ENCODE results near the gene AMHR2.
"Not testable (repeated sequence)": the region's sequence is repeated elsewhere in the genome, so short reads cannot be mapped to it uniquely, and the experiment has no call there.

The AMHR2 gene

GRCh38 chr12:53380104-53380793, 43.4 kb upstream of the AMHR2 start, which contains the start of gene SP1:
Gene SP1, plus strand, starts transcription at chr12:53380176. Its CDS starts 116 bp downstream, at chr12:53380292.
- Histone ChIP-seq H3K9me3 (ENCODE audit: control extremely low read depth in 1 of 5, control insufficient read depth in 4 of 5, insufficient read depth in 2 of 5, low read depth in 1 of 5, low read length in 4 of 5) (no peaks in the 10 kb centered on the region), H3K36me3 (ENCODE audit: control insufficient read depth in 4 of 4, insufficient read depth in 4 of 4, low read length in 3 of 4) (peaks cover 4 to 26% (median 18%) of the 10 kb centered on the region in 4 experiments), H3K27me3 (replicated peaks in 2 of 5; ENCODE audit: control insufficient read depth in 4 of 5, insufficient read depth in 5 of 5, low read length in 4 of 5) (no peaks in the 10 kb centered on the region), H3K27ac (ENCODE audit: insufficient read depth in 1 of 2, low read depth in 1 of 2, low read length in 2 of 2, poor library complexity in 1 of 2, severe bottlenecking in 2 of 2) (peak within 1 kb of the TSS; percentile 62 to 91), H3K4me1 (ENCODE audit: control extremely low read depth in 1 of 4, control insufficient read depth in 4 of 4, insufficient read depth in 4 of 4, low read length in 3 of 4) (peaks cover 15 to 44% (median 38%) of the 10 kb centered on the region in 4 experiments), H3K4me3 (ENCODE audit: control insufficient read depth in 1 of 7, extremely low read depth in 1 of 7, insufficient read depth in 4 of 7, low read depth in 2 of 7, low read length in 6 of 7) (peak within 1 kb of the TSS; percentile 25 to 89 (median 72))
- WGBS (ENCODE audit: insufficient coverage): 0% methylated on average over 6 of the region's 71 CpGs
- DNase-seq: peak; percentile 88 to 96 (median 96)
- ChIA-PET POLR2A (interaction anchor here (0.7 kb wide), 1 partner anchor 246 kb away, joined by 3 read pairs; the partner anchor contains the start of gene ATF7), CTCF (interaction anchor here (0.9 to 8.7 kb wide), 11 partner anchors 8 to 129 kb away, joined by 3 to 102 read pairs (median 12); no protein-coding TSS in a partner anchor)

- no peaks in the 10 kb centered on the region for H3K9me3 ChIP-seq (ENCODE audit: control extremely low read depth in 1 of 5, control insufficient read depth in 4 of 5, insufficient read depth in 2 of 5, low read depth in 1 of 5, low read length in 4 of 5)
- peaks cover 4 to 28% (median 21%) of the 10 kb centered on the region in 4 experiments for H3K36me3 ChIP-seq (ENCODE audit: control insufficient read depth in 4 of 4, insufficient read depth in 4 of 4, low read length in 3 of 4)
- peaks cover 15 to 49% (median 41%) of the 10 kb centered on the region in 4 experiments for H3K4me1 ChIP-seq (ENCODE audit: control extremely low read depth in 1 of 4, control insufficient read depth in 4 of 4, insufficient read depth in 4 of 4, low read length in 3 of 4)
- peak overlapping the region in 6 of 7 experiments; percentile 51 to 77 (median 61) for H3K4me3 ChIP-seq (ENCODE audit: control insufficient read depth in 1 of 7, extremely low read depth in 1 of 7, insufficient read depth in 4 of 7, low read depth in 2 of 7, low read length in 6 of 7)
- DNase-seq: peak in 2 of 3 donors; percentile 42 to 50
- H3K27me3 ChIP-seq (replicated peaks in 2 of 5; ENCODE audit: control insufficient read depth in 4 of 5, insufficient read depth in 5 of 5, low read length in 4 of 5): no peaks in the 10 kb centered on the region
- CTCF ChIA-PET: interaction anchor here (0.9 to 8.7 kb wide), 12 partner anchors 9 to 95 kb away, joined by 3 to 102 read pairs (median 8); partner anchors contain the start of gene AAAS
- POLR2A ChIA-PET: interaction anchor here (0.6 to 1.4 kb wide), 5 partner anchors 8 to 42 kb away, joined by 3 to 6 read pairs (median 4); partner anchors contain the start of gene AMHR2
- peak overlapping the region; percentile 25 to 82 for H3K27ac ChIP-seq (ENCODE audit: insufficient read depth in 1 of 2, low read depth in 1 of 2, low read length in 2 of 2, poor library complexity in 1 of 2, severe bottlenecking in 2 of 2)
- WGBS (ENCODE audit: insufficient coverage): 24% methylated on average over 8 of the region's 21 CpGs
Measured at GRCh38 chr12:53380794-53381730, 42.6 kb upstream of the AMHR2 start.

GRCh38 chr12:53381731-53382630, 41.7 kb upstream of the AMHR2 start:
- Histone ChIP-seq H3K9me3 (ENCODE audit: control extremely low read depth in 1 of 5, control insufficient read depth in 4 of 5, insufficient read depth in 2 of 5, low read depth in 1 of 5, low read length in 4 of 5) (no peaks in the 10 kb centered on the region), H3K27ac (ENCODE audit: insufficient read depth in 1 of 2, low read depth in 1 of 2, low read length in 2 of 2, poor library complexity in 1 of 2, severe bottlenecking in 2 of 2) (peak overlapping the region in 1 of 2 experiments; percentile 82), H3K27me3 (replicated peaks in 2 of 5; ENCODE audit: control insufficient read depth in 4 of 5, insufficient read depth in 5 of 5, low read length in 4 of 5) (no peaks in the 10 kb centered on the region), H3K4me3 (ENCODE audit: control insufficient read depth in 1 of 7, extremely low read depth in 1 of 7, insufficient read depth in 4 of 7, low read depth in 2 of 7, low read length in 6 of 7) (peak overlapping the region in 6 of 7 experiments; percentile 51 to 77 (median 61)), H3K4me1 (ENCODE audit: control extremely low read depth in 1 of 4, control insufficient read depth in 4 of 4, insufficient read depth in 4 of 4, low read length in 3 of 4) (peaks cover 15 to 55% (median 47%) of the 10 kb centered on the region in 4 experiments), H3K36me3 (ENCODE audit: control insufficient read depth in 4 of 4, insufficient read depth in 4 of 4, low read length in 3 of 4) (peaks cover 4 to 32% (median 24%) of the 10 kb centered on the region in 4 experiments)
- ChIA-PET POLR2A (interaction anchor here (1.0 to 1.4 kb wide), 4 partner anchors 16 to 41 kb away, joined by 3 to 6 read pairs (median 4); partner anchors contain the start of gene AMHR2), CTCF (interaction anchor here (0.9 to 8.7 kb wide), 19 partner anchors 9 to 94 kb away, joined by 3 to 102 read pairs (median 5); partner anchors contain the start of genes AAAS and AMHR2)
- DNase-seq: peak; percentile 73 to 79 (median 78)
- 61% methylated on average over 6 of the region's 9 CpGs for WGBS (ENCODE audit: insufficient coverage)

GRCh38 chr12:53383258-53383657, 40.4 kb upstream of the AMHR2 start:
- peak overlapping the region in 5 of 7 experiments; percentile 3 to 47 (median 11) for H3K4me3 ChIP-seq (ENCODE audit: control insufficient read depth in 1 of 7, extremely low read depth in 1 of 7, insufficient read depth in 4 of 7, low read depth in 2 of 7, low read length in 6 of 7)

GRCh38 chr12:53386381-53386780, 37.3 kb upstream of the AMHR2 start:
- Histone ChIP-seq H3K4me3 (ENCODE audit: control insufficient read depth in 1 of 7, extremely low read depth in 1 of 7, insufficient read depth in 4 of 7, low read depth in 2 of 7, low read length in 6 of 7) (peak overlapping the region in 1 of 7 experiments; percentile 28), H3K4me1 (ENCODE audit: control extremely low read depth in 1 of 4, control insufficient read depth in 4 of 4, insufficient read depth in 4 of 4, low read length in 3 of 4) (peaks cover 10 to 63% (median 47%) of the 10 kb centered on the region in 4 experiments), H3K36me3 (ENCODE audit: control insufficient read depth in 4 of 4, insufficient read depth in 4 of 4, low read length in 3 of 4) (peaks cover 10 to 39% (median 32%) of the 10 kb centered on the region in 4 experiments), H3K27ac (ENCODE audit: insufficient read depth in 1 of 2, low read depth in 1 of 2, low read length in 2 of 2, poor library complexity in 1 of 2, severe bottlenecking in 2 of 2) (peak overlapping the region in 1 of 2 experiments; percentile 43)
- ChIA-PET CTCF (interaction anchor here (1.0 to 8.7 kb wide), 6 partner anchors 9 to 65 kb away, joined by 3 to 102 read pairs (median 3); partner anchors contain the start of gene AAAS), POLR2A (interaction anchor here (1.0 kb wide), 1 partner anchor 31 kb away, joined by 5 read pairs; no protein-coding TSS in a partner anchor)
- not testable (repeated sequence) for H3K27me3 ChIP-seq (replicated peaks in 2 of 5; ENCODE audit: control insufficient read depth in 4 of 5, insufficient read depth in 5 of 5, low read length in 4 of 5); H3K9me3 ChIP-seq (ENCODE audit: control extremely low read depth in 1 of 5, control insufficient read depth in 4 of 5, insufficient read depth in 2 of 5, low read depth in 1 of 5, low read length in 4 of 5); DNase-seq
- 100% methylated on average over 3 of the region's 5 CpGs for WGBS (ENCODE audit: insufficient coverage)

More at GRCh38 chr12:53383258-53383657, 40.4 kb upstream of the AMHR2 start:
- Histone ChIP-seq H3K36me3 (ENCODE audit: control insufficient read depth in 4 of 4, insufficient read depth in 4 of 4, low read length in 3 of 4) (peaks cover 7 to 37% (median 24%) of the 10 kb centered on the region in 4 experiments), H3K27ac (ENCODE audit: insufficient read depth in 1 of 2, low read depth in 1 of 2, low read length in 2 of 2, poor library complexity in 1 of 2, severe bottlenecking in 2 of 2) (peak overlapping the region in 1 of 2 experiments; percentile 82), H3K4me1 (ENCODE audit: control extremely low read depth in 1 of 4, control insufficient read depth in 4 of 4, insufficient read depth in 4 of 4, low read length in 3 of 4) (peaks cover 21 to 66% (median 52%) of the 10 kb centered on the region in 4 experiments), H3K27me3 (replicated peaks in 2 of 5; ENCODE audit: control insufficient read depth in 4 of 5, insufficient read depth in 5 of 5, low read length in 4 of 5) (no peaks in the 10 kb centered on the region), H3K9me3 (ENCODE audit: control extremely low read depth in 1 of 5, control insufficient read depth in 4 of 5, insufficient read depth in 2 of 5, low read depth in 1 of 5, low read length in 4 of 5) (no peaks in the 10 kb centered on the region)
- DNase-seq: no peak
- CTCF ChIA-PET: interaction anchor here (0.6 to 8.7 kb wide), 14 partner anchors 7 to 159 kb away, joined by 3 to 102 read pairs (median 7); no protein-coding TSS in a partner anchor
- WGBS (ENCODE audit: insufficient coverage): 93% methylated on average over 2 of the region's 2 CpGs
- POLR2A ChIA-PET: no interaction called here
